Type B pancreatic cell (in vitro differentiated cells): ENCODE results near the gene SV2B. TPM values are rescaled to one million over a fixed set of nuclear protein-coding genes. Genes with fewer than 3 reads are reported as not detected.

Source experiments
- DNase-seq: peaks from one replicate; pipeline ENCODE4 v3.0.0; 2021; ENCODE audit warnings: mixed read lengths; ENCODE audit not compliant: unreplicated experiment; ENCODE audit errors: extremely low spot score
- H3K27ac Mint-ChIP-seq: 2 replicates; pipeline ENCODE4 v1.8.0; 2021; ENCODE audit warnings: mild to moderate bottlenecking, mixed read lengths
- H3K27me3 Mint-ChIP-seq: 2 replicates; pipeline ENCODE4 v1.8.0; 2021; ENCODE audit warnings: mixed read lengths
- H3K36me3 Mint-ChIP-seq: 2 replicates; pipeline ENCODE4 v1.8.0; 2021; ENCODE audit warnings: mixed read lengths
- H3K4me1 Mint-ChIP-seq: one replicate; pipeline ENCODE4 v1.8.0; 2021; ENCODE audit warnings: mixed read lengths; ENCODE audit not compliant: unreplicated experiment
- H3K4me3 Mint-ChIP-seq: 2 replicates; pipeline ENCODE4 v1.8.0; 2021; ENCODE audit warnings: mild to moderate bottlenecking, mixed read lengths
- H3K9me3 Mint-ChIP-seq: 2 replicates; pipeline ENCODE4 v1.8.0; 2021; ENCODE audit warnings: mixed read lengths
- CTCF ChIP-seq: fragments of 200-600 bp; sonication (generic); conservative IDR thresholded peaks from 2 replicates; pipeline ENCODE4 v1.5.0; 2021; ENCODE audit warnings: antibody characterized with exemption, mild to moderate bottlenecking
- total RNA-seq: library from RNA; stranded (reverse); gene quantifications from 2 replicates; pipeline ENCODE4 v1.2.1, GENCODE V29; 2021; ENCODE audit warnings: low replicate concordance

Gene SV2B
- total RNA-seq, 1 donor from 2014 or later: 1.7 TPM

- TF ChIP-seq CTCF: no peak
- Mint-ChIP-seq H3K9me3 (no peaks in the 10 kb centered on the region), H3K4me3 (no peak overlapping the region), H3K27me3 (peaks cover 42% of the 10 kb centered on the region), H3K27ac (no peak overlapping the region), H3K4me1 (no peaks in the 10 kb centered on the region), H3K36me3 (no peaks in the 10 kb centered on the region)
- no peak for DNase-seq
Measured at GRCh38 chr15:91222052-91222451, 122.0 kb downstream of the SV2B start.

- peaks cover 47% of the 10 kb centered on the region for H3K27me3 Mint-ChIP-seq
- H3K9me3 Mint-ChIP-seq: no peaks in the 10 kb centered on the region
- no peaks in the 10 kb centered on the region for H3K36me3 Mint-ChIP-seq
- H3K4me1 Mint-ChIP-seq: no peaks in the 10 kb centered on the region
- no peak for DNase-seq
- H3K27ac Mint-ChIP-seq: no peak overlapping the region
- no peak for TF ChIP-seq CTCF
- H3K4me3 Mint-ChIP-seq: no peak overlapping the region
Measured at GRCh38 chr15:91223863-91224262, 123.8 kb downstream of the SV2B start.

DNA sequence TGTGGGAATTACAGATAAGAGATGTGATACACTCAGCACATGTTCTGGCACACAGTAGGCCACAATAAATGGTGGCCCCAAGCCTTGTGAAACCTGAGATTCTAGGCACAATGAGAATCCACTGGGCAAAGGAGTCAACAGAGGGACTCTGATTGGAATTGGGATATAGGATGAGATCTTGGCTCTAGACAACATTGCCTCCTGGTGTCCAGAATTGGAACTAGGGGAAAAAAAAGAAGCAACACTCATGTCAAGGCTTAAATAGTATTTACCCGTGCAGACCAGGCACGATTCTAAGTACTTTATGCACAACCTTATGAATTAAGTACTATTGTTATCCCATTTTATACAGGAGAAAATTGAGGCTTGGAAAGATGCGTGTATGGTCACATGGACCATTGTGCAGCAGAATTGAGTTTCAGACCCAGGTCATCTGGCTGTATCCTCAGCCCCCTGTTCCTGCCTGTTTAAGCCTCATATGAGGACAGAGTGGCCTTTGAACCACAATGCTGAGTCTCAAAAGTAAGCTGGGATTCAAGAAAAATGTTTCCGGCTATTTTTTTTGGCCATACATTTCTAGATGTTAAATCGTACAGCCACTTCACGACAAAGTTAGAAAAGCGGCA is 124.8 kb downstream of the SV2B start:
- peaks cover 49% of the 10 kb centered on the region for H3K27me3 Mint-ChIP-seq

DNA sequence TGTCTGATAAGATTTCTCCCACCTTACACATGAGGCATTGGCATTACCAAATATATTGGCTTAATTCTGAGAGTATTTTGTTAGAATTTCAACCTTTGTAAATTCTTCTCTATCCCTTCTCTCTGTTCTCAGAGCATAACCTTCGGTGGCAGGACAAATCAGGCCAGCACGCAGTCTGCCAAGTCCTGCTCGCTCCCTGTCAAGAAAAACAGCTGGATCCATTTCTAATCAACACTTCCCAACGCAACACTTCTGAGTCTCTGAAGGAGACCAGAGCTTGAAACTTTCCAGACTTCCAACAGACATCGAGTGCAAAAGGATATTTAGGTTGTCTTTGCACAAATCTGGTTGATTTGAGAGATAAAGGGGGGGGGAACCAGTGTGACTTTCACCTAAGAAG is 125.7 kb downstream of the SV2B start:
- no peak overlapping the region for H3K4me3 Mint-ChIP-seq
- TF ChIP-seq CTCF: no peak
- no peaks in the 10 kb centered on the region for H3K4me1 Mint-ChIP-seq
- no peaks in the 10 kb centered on the region for H3K9me3 Mint-ChIP-seq
- no peaks in the 10 kb centered on the region for H3K36me3 Mint-ChIP-seq
- DNase-seq: no peak
- H3K27me3 Mint-ChIP-seq: peaks cover 49% of the 10 kb centered on the region
- no peak overlapping the region for H3K27ac Mint-ChIP-seq

More for the DNA sequence above, 124.8 kb downstream of the SV2B start:
- no peak for DNase-seq
- H3K36me3 Mint-ChIP-seq: no peaks in the 10 kb centered on the region
- no peaks in the 10 kb centered on the region for H3K9me3 Mint-ChIP-seq
- no peak overlapping the region for H3K27ac Mint-ChIP-seq
- no peak overlapping the region for H3K4me3 Mint-ChIP-seq
- peak; percentile 83 for TF ChIP-seq CTCF
- no peaks in the 10 kb centered on the region for H3K4me1 Mint-ChIP-seq

DNA sequence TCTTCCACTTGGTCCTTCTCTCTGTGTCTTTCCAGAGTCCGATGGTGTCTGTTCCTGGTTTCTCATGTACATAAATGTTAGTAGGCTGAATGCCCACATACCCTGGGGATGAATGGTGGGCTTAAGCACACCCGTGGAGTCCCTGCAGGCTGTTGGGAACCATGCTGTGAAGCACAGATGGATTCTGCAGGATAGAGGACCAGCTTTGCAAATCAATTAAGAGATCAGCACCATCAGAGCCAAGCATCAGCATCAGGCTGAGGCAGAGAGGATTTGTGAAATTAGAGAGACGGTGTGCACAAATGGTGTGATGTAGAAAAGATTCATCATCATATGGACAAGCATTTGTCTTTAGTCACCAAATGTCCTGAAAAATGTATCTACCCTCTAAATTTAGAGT is 127.1 kb downstream of the SV2B start:
- DNase-seq: no peak
- H3K9me3 Mint-ChIP-seq: no peaks in the 10 kb centered on the region
- no peaks in the 10 kb centered on the region for H3K36me3 Mint-ChIP-seq
- no peak overlapping the region for H3K4me3 Mint-ChIP-seq
- H3K27ac Mint-ChIP-seq: no peak overlapping the region
- TF ChIP-seq CTCF: no peak
- peaks cover 48% of the 10 kb centered on the region for H3K27me3 Mint-ChIP-seq
- H3K4me1 Mint-ChIP-seq: no peaks in the 10 kb centered on the region

GRCh38 chr15:91227766-91228165 is 127.7 kb downstream of the SV2B start:
- Mint-ChIP-seq H3K9me3 (no peaks in the 10 kb centered on the region), H3K36me3 (no peaks in the 10 kb centered on the region), H3K4me1 (no peaks in the 10 kb centered on the region), H3K27ac (no peak overlapping the region), H3K27me3 (peaks cover 44% of the 10 kb centered on the region), H3K4me3 (no peak overlapping the region)
- no peak for TF ChIP-seq CTCF
- DNase-seq: no peak
